K562 (cell line): ENCODE data around the gene AEN. TPM values are rescaled to one million over a fixed set of nuclear protein-coding genes. Genes with fewer than 3 reads are reported as not detected.

Experiments used
- ATAC-seq: fragments of 200-7000 bp; cut with Tn5 transposase; 3 replicates; pipeline ENCODE4 v1.9.1; 2020; ENCODE audit warnings: moderate library complexity
- BruUV-seq: library from RNA; stranded (reverse); fragments of 400-500 nt; replicated peaks from 2 replicates; lab custom pipeline; 2021; lab: Mats Ljungman, UMichigan
- CTCF ChIA-PET: fragments of 300-600 bp; formaldehyde crosslinking; extraction: SDS; loops from one replicate; lab custom pipeline; 2021; ENCODE audit warnings: low intra/inter-chr PET ratio; lab: Yijun Ruan, JAX
- POLR2A ChIA-PET: fragments of 300-600, 350-650 bp; sonication (Branson Sonifier 250); formaldehyde crosslinking; extraction: SDS; loops from one replicate; lab custom pipeline; 2021; ENCODE audit warnings: antibody characterized with exemption, inconsistent platforms; lab: Yijun Ruan, JAX
- DNase-seq, 4 experiments: peaks; one replicate each; pipeline versions ENCODE4 v3.0.0 to v3.0.0-alpha.2; 2011 to 2018; ENCODE audit warnings: low spot score in 3 of 4, mixed read lengths in 3 of 4; ENCODE audit errors: extremely low read depth in 1 of 4
- FAIRE-seq: peaks from 2 replicates; lab custom pipeline; 2011; peaks lifted over from hg19 to GRCh38; lab: Jason Lieb, UNC
- H2AFZ ChIP-seq: 2 replicates; pipeline ENCODE4 v1.6.0; 2011; ENCODE audit warnings: low read depth, low read length, control low read depth, inconsistent platforms
- H3K27ac ChIP-seq: fragments of 200-600 bp; 3 replicates; pipeline ENCODE4 v1.8.0; 2011; ENCODE audit warnings: low read depth, mild to moderate bottlenecking, control low read depth, inconsistent platforms, low read length, moderate library complexity, mixed read lengths; ENCODE audit errors: extremely low read depth
- H3K27me3 ChIP-seq, 2 experiments: fragments of 300-600 bp in 1 of 2; 2 replicates in 1 of 2; 3 replicates in 1 of 2; pipeline versions ENCODE4 v1.6.0 to v1.8.0; 2011; ENCODE audit warnings: inconsistent platforms in 2 of 2, low read length in 2 of 2, mild to moderate bottlenecking in 1 of 2, mixed read lengths in 1 of 2, moderate library complexity in 1 of 2; ENCODE audit not compliant: control insufficient read depth in 2 of 2, insufficient read depth in 2 of 2
- H3K36me3 ChIP-seq: fragments of 300-600 bp; 3 replicates; pipeline ENCODE4 v1.8.0; 2011; ENCODE audit warnings: mild to moderate bottlenecking, low read length, inconsistent platforms; ENCODE audit not compliant: control insufficient read depth, insufficient read depth
- H3K4me1 ChIP-seq, 2 experiments: fragments of 200-600 bp in 1 of 2; replicated peaks in 1 of 2; 2 replicates in 1 of 2; 3 replicates in 1 of 2; pipeline versions ENCODE4 v1.5.1 to v1.8.0; 2011; ENCODE audit warnings: inconsistent platforms in 2 of 2, low read length in 2 of 2, mild to moderate bottlenecking in 1 of 2, mixed read lengths in 1 of 2, moderate library complexity in 1 of 2; ENCODE audit not compliant: control insufficient read depth in 2 of 2, insufficient read depth in 2 of 2
- H3K4me2 ChIP-seq: 2 replicates; pipeline ENCODE4 v1.6.1; 2011; ENCODE audit warnings: low read length, control low read depth, inconsistent platforms, mixed read lengths; ENCODE audit not compliant: insufficient read depth
- H3K4me3 ChIP-seq: fragments of 200-600 bp; sonication (generic), shearing (Covaris generic); 2 replicates; pipeline ENCODE4 v1.5.1; 2016; ENCODE audit warnings: control low read depth, inconsistent platforms
- H3K79me2 ChIP-seq: fragments of 200-600 bp; 3 replicates; pipeline ENCODE4 v1.8.0; 2011; ENCODE audit warnings: low read length, inconsistent platforms; ENCODE audit not compliant: control insufficient read depth, insufficient read depth
- H3K9ac ChIP-seq, 2 experiments: 2 replicates each; pipeline versions ENCODE4 v1.6.0 to v1.6.1; 2011; ENCODE audit warnings: low read depth in 2 of 2, low read length in 2 of 2, control low read depth in 1 of 2, inconsistent platforms in 1 of 2, mild to moderate bottlenecking in 1 of 2, mixed read lengths in 1 of 2; ENCODE audit not compliant: insufficient read depth in 1 of 2
- H3K9me1 ChIP-seq: one replicate; pipeline ENCODE4 v1.6.0; 2011; ENCODE audit warnings: inconsistent platforms, mild to moderate bottlenecking, low read length, moderate library complexity; ENCODE audit not compliant: control insufficient read depth, insufficient read depth
- H3K9me3 ChIP-seq: replicated peaks from 2 replicates; pipeline ENCODE4 v1.5.1; 2011; ENCODE audit warnings: low read depth, low read length, inconsistent platforms; ENCODE audit not compliant: control insufficient read depth, insufficient read depth
- H4K20me1 ChIP-seq: replicated peaks from 2 replicates; pipeline ENCODE4 v1.6.1; 2011; ENCODE audit warnings: low read length, inconsistent platforms, mixed read lengths; ENCODE audit not compliant: control insufficient read depth, insufficient read depth
- ADNP ChIP-seq: fragments of 200-800 bp; sonication (Bioruptor generic); IDR thresholded peaks from 2 replicates; pipeline ENCODE4 v1.6.1; 2016; ENCODE audit warnings: missing genetic modification characterization, missing compliant biosample characterization
- ATF2 ChIP-seq: sonication (generic); formaldehyde crosslinking; IDR thresholded peaks from 2 replicates; pipeline ENCODE4 v1.8.1; 2022; ENCODE audit warnings: missing genetic modification reagents
- BDP1 ChIP-seq: IDR thresholded peaks from 3 replicates; pipeline ENCODE4 v1.6.1; 2011; ENCODE audit not compliant: insufficient read length, insufficient read depth
- CAMTA2 ChIP-seq: fragments of 250-450 bp; sonication (Bioruptor Pico); conservative IDR thresholded peaks from 2 replicates; pipeline ENCODE4 v1.5.1; 2022
- CC2D1A ChIP-seq: fragments of 450-650 bp; IDR thresholded peaks from 2 replicates; pipeline ENCODE4 v1.6.1; 2017; ENCODE audit warnings: mild to moderate bottlenecking
- JUND ChIP-seq, 2 experiments: IDR thresholded peaks; 2 replicates in 1 of 2; 3 replicates in 1 of 2; pipeline ENCODE4 v1.6.1; 2011; ENCODE audit warnings: borderline replicate concordance in 2 of 2, low read depth in 2 of 2, low read length in 2 of 2, improper control_type of control experiment in 1 of 2, missing biosample characterization in 1 of 2, missing genetic modification characterization in 1 of 2, missing genetic modification reagents in 1 of 2
- NCOA2 ChIP-seq, 2 experiments: fragments of 450-650 bp; IDR thresholded peaks; 2 replicates each; pipeline ENCODE4 v1.6.1; 2018; ENCODE audit warnings: mild to moderate bottlenecking in 2 of 2, moderate library complexity in 1 of 2; ENCODE audit not compliant: partially characterized antibody in 2 of 2
- NFXL1 ChIP-seq: fragments of 450-650 bp; formaldehyde crosslinking; IDR thresholded peaks from 2 replicates; pipeline ENCODE4 v1.4.0; 2021; ENCODE audit warnings: mild to moderate bottlenecking
- PHF21A ChIP-seq: fragments of 450-650 bp; IDR thresholded peaks from 2 replicates; pipeline ENCODE4 v1.6.1; 2017; ENCODE audit warnings: low read depth, borderline replicate concordance
- RAD21 ChIP-seq, 2 experiments: fragments of 250-450 bp in 1 of 2; fragments of 450-650 bp in 1 of 2; sonication (Bioruptor Pico) in 1 of 2; formaldehyde crosslinking in 1 of 2; IDR thresholded peaks in 1 of 2; conservative IDR thresholded peaks in 1 of 2; 2 replicates each; pipeline versions ENCODE4 v1.4.0 to v1.8.0; 2020 to 2022; ENCODE audit warnings: mild to moderate bottlenecking in 2 of 2, moderate library complexity in 1 of 2
- RB1 ChIP-seq: fragments of 450-650 bp; IDR thresholded peaks from 2 replicates; pipeline ENCODE4 v1.6.1; 2017; ENCODE audit warnings: low read depth, mild to moderate bottlenecking
- RBBP5 ChIP-seq: fragments of 200-600 bp; sonication (generic); IDR thresholded peaks from 2 replicates; pipeline ENCODE4 v1.6.1; 2012; ENCODE audit warnings: borderline replicate concordance, mild to moderate bottlenecking, low read length, control low read depth, inconsistent platforms; ENCODE audit not compliant: insufficient read depth, poor library complexity, severe bottlenecking
- SMAD2 ChIP-seq: fragments of 150-350 bp; IDR thresholded peaks from 2 replicates; pipeline ENCODE4 v1.6.1; 2014; ENCODE audit warnings: low read depth, mild to moderate bottlenecking, low read length
- SMC3 ChIP-seq: conservative IDR thresholded peaks from 2 replicates; pipeline ENCODE4 v1.6.1; 2011; ENCODE audit warnings: low read depth, low read length, improper control_type of control experiment; ENCODE audit not compliant: insufficient read depth
- SNRNP70 ChIP-seq: fragments of 200-400 bp; formaldehyde crosslinking; optimal IDR thresholded peaks from 2 replicates; pipeline ENCODE3; 2017; ENCODE audit warnings: low read depth, low read length
- ZNF12 ChIP-seq: sonication (generic); formaldehyde crosslinking; IDR thresholded peaks from 2 replicates; pipeline ENCODE4 v1.4.0; 2020; ENCODE audit warnings: mild to moderate bottlenecking, missing genetic modification reagents
- ZZZ3 ChIP-seq: fragments of 450-650 bp; IDR thresholded peaks from 2 replicates; pipeline ENCODE4 v1.6.1; 2016; ENCODE audit warnings: antibody characterized with exemption, mild to moderate bottlenecking, moderate library complexity
- WGBS: fragments of 100-300 bp; shearing (Covaris generic); methylation state at CpG from one replicate; pipeline ENCODE4 v1.1.6; 2016; ENCODE audit warnings: low coverage, mixed read lengths; ENCODE audit not compliant: insufficient coverage; ENCODE audit errors: missing lambda C conversion rate; 5-methylcytosine and 5-hydroxymethylcytosine counted together
- in situ Hi-C: fragments of 300-500 bp; cut with MboI; formaldehyde crosslinking; loops from 4 replicates; pipeline ENCODE4 v1.15.0; 2018; ENCODE audit warnings: inconsistent platforms, mixed read lengths
- intact Hi-C: fragments of 100-400 bp; cut with micrococcal nuclease; formaldehyde crosslinking; loops from 2 replicates; pipeline ENCODE4 v1.14.2; 2022
- polyA plus RNA-seq, 8 experiments: library from polyadenylated mRNA; depleted of rRNA in 4 of 8; stranded (reverse) in 5 of 8; unstranded in 3 of 8; fragments of >200 nt; fragmentation: Nextera tagmentation in 2 of 8; fragmentation: Illumina TruSeq in 1 of 8; extraction: Ambion mirVana in 2 of 8; extraction: Trizol in 1 of 8; gene quantifications; 2 replicates each; pipeline versions ENCODE4 v1.2.1 to v1.2.3, GENCODE V29; 2011 to 2014; ENCODE audit warnings: inconsistent platforms in 1 of 8, missing spikeins in 1 of 8
- total RNA-seq, 7 experiments: library from RNA; depleted of rRNA in 6 of 7; stranded (reverse); fragments of >200 nt in 6 of 7; fragmentation: Illumina TruSeq in 2 of 7; extraction: Trizol in 2 of 7; gene quantifications; 2 replicates each; pipeline versions ENCODE4 v1.2.1 to v1.2.3, GENCODE V29; 2011 to 2021; ENCODE audit warnings: low replicate concordance in 1 of 7

The AEN gene
- total and polyA plus RNA-seq, 9 of the 15 experiments (the other 6 are each of a cell fraction or from before 2014, with no cell fraction given) = 9.0 to 51.0 (median 32.8) TPM

GRCh38 chr15:88657326-88658069 is 36.4 kb downstream of the AEN start:
- H3K4me2 ChIP-seq = no peak overlapping the region
- no peak overlapping the region for H3K9ac ChIP-seq
- no peak overlapping the region for H3K27ac ChIP-seq
- H3K4me3 ChIP-seq = no peak overlapping the region
- peaks cover 20 to 68% of the 10 kb centered on the region in 2 experiments; a peak in 4 of 5 replicates for H3K27me3 ChIP-seq
- H2AFZ ChIP-seq = no peak overlapping the region
- no peaks in the 10 kb centered on the region for H3K79me2 ChIP-seq
- BruUV-seq = no TSS peak
- no peaks in the 10 kb centered on the region for H3K36me3 ChIP-seq
- DNase-seq (peak; percentile 62 to 74 (median 70)), ATAC-seq (peak; percentile 88), FAIRE-seq (peak; percentile 87)
- intact Hi-C loops (loop anchor here (1.0 kb wide), 2 partner anchors 44 to 177 kb away; no protein-coding TSS in a partner anchor), in situ Hi-C loops (no loop called here)
- under 1% methylated on average over 11 of the region's 13 CpGs for WGBS
- no peaks in the 10 kb centered on the region for H3K9me3 ChIP-seq
- no peaks in the 10 kb centered on the region for H3K4me1 ChIP-seq
- ChIA-PET CTCF (interaction anchor here (0.5 to 3.0 kb wide), 5 partner anchors 104 to 360 kb away, joined by 3 to 12 read pairs (median 3); no protein-coding TSS in a partner anchor), POLR2A (interaction anchor here (0.9 to 1.2 kb wide), 2 partner anchors 19 kb away, joined by 3 to 4 read pairs; partner anchors contain the start of gene ISG20)
- H4K20me1 ChIP-seq = no peaks in the 10 kb centered on the region
- no peaks in the 10 kb centered on the region for H3K9me1 ChIP-seq
- TF ChIP-seq JUND (IDR thresholded peaks at IDR 0.05; ENCODE audit: borderline replicate concordance, low read depth, low read length) (0 out of 2 replicates have a peak, but pooled peaks have one; percentile 19), JUND (tag; IDR thresholded peaks at IDR 0.05; ENCODE audit: borderline replicate concordance, low read depth, low read length) (no peak), BDP1 (no peak), RBBP5 (no peak), CAMTA2 (CRISPR knock-in tag) (no peak), PHF21A (no peak), NCOA2 (IDR thresholded peaks at IDR 0.05; ENCODE audit: partially characterized antibody in 2 of 2) (no peak), CC2D1A (peak; percentile 54; the same call in 1 of the 2 replicates), SMC3 (peak; percentile 77), SMAD2 (no peak), ZZZ3 (no peak), RAD21 (CRISPR knock-in tag; conservative IDR thresholded peaks at IDR 0.05 in 1 of 2, IDR thresholded peaks at IDR 0.05 in 1 of 2) (peak; percentile 73 to 88), ADNP (no peak), ATF2 (CRISPR knock-in tag) (no peak), SNRNP70 (no peak), RB1 (0 out of 2 replicates have a peak, but pooled peaks have one; percentile 10), NFXL1 (CRISPR knock-in tag) (no peak), ZNF12 (CRISPR knock-in tag) (no peak)
